Measurements from ENCODE around the gene HACD1. TPM values are rescaled to one million over a fixed set of nuclear protein-coding genes. Genes with fewer than 3 reads are reported as not detected.
A peak's percentile ranks its signal among the peaks of the same experiment; 100 is the strongest.

The HACD1 gene
- total and polyA plus RNA-seq, 10 of the 15 experiments (the other 5 are each of a cell fraction or from before 2014, with no cell fraction given): 0.22 to 1.5 (median 0.78) TPM; not detected in 1

GRCh38 chr10:17655567-17656146 lies 38.5 kb upstream of the HACD1 start (continued):
- no peak for TF ChIP-seq ZNF592 (IDR thresholded peaks at IDR 0.05)
- TF ChIP-seq ZBTB40 (IDR thresholded peaks at IDR 0.05; ENCODE audit: borderline replicate concordance): no peak
- no peak for TF ChIP-seq RAD21 (IDR thresholded peaks at IDR 0.05; ENCODE audit: insufficient read depth, low read depth, low read length)
- no peak for TF ChIP-seq SMAD1 (IDR thresholded peaks at IDR 0.05; ENCODE audit: low read depth, partially characterized antibody)
- TF ChIP-seq PKNOX1 (IDR thresholded peaks at IDR 0.05): no peak
- no peak for TF ChIP-seq FOXK2 (IDR thresholded peaks at IDR 0.05)
- no peak for TF ChIP-seq RELA (IDR thresholded peaks at IDR 0.05; ENCODE audit: borderline replicate concordance, partially characterized antibody)
- no peak for TF ChIP-seq BCL3 (IDR thresholded peaks at IDR 0.05; ENCODE audit: borderline replicate concordance, insufficient read depth, low read depth, low read length, poor library complexity, severe bottlenecking)
- peak; percentile 67; the same call in 1 of the 2 replicates for TF ChIP-seq YY1 (IDR thresholded peaks at IDR 0.05; ENCODE audit: low read depth, low read length)
- no peak for TF ChIP-seq STAT3 (IDR thresholded peaks at IDR 0.05; ENCODE audit: low read depth, low read length)
- no peak for TF ChIP-seq ZNF274 (IDR thresholded peaks at IDR 0.05; ENCODE audit: insufficient read depth, insufficient read length)
- TF ChIP-seq REST (IDR thresholded peaks at IDR 0.05; ENCODE audit: low read depth, low read length): no peak
- TF ChIP-seq RCOR1 (conservative IDR thresholded peaks at IDR 0.05; ENCODE audit: low read depth, low read length): no peak
- TF ChIP-seq NR2C2 (IDR thresholded peaks at IDR 0.05; ENCODE audit: borderline replicate concordance, control insufficient read depth, insufficient read length, low read depth): no peak

Measured in GM12878 (cell line).